GM10847 (cell line): ENCODE measurements around the gene THSD7B.

Experiments
- POLR2A ChIP-seq: IDR thresholded peaks from 2 replicates; pipeline ENCODE4 v1.6.1; 2011; ENCODE audit not compliant: insufficient read length; ENCODE audit errors: extremely low read depth

Gene THSD7B

GRCh38 chr2:137182071-137182470 is 416.7 kb downstream of the THSD7B start:
- TF ChIP-seq POLR2A: no peak

- TF ChIP-seq POLR2A: no peak
Measured at GRCh38 chr2:137183206-137183898, 418.0 kb downstream of the THSD7B start.

- TF ChIP-seq POLR2A: no peak
Measured at GRCh38 chr2:137185378-137186078, 420.2 kb downstream of the THSD7B start.

GRCh38 chr2:137187216-137187615 is 421.9 kb downstream of the THSD7B start:
- no peak for TF ChIP-seq POLR2A

GRCh38 chr2:137190411-137191195 is 425.3 kb downstream of the THSD7B start:
- no peak for TF ChIP-seq POLR2A

- TF ChIP-seq POLR2A: no peak
Measured at GRCh38 chr2:137192366-137193310, 427.3 kb downstream of the THSD7B start.

GRCh38 chr2:137193401-137193800 is 428.1 kb downstream of the THSD7B start:
- no peak for TF ChIP-seq POLR2A

GRCh38 chr2:137194111-137194510 is 428.8 kb downstream of the THSD7B start:
- TF ChIP-seq POLR2A: no peak

- no peak for TF ChIP-seq POLR2A
Measured at GRCh38 chr2:137199751-137200150, 434.4 kb downstream of the THSD7B start.

GRCh38 chr2:137202318-137202717 is 437.0 kb downstream of the THSD7B start:
- no peak for TF ChIP-seq POLR2A

GRCh38 chr2:137205324-137205723 is 440.0 kb downstream of the THSD7B start:
- no peak for TF ChIP-seq POLR2A

- TF ChIP-seq POLR2A: no peak
Measured at GRCh38 chr2:137206069-137206468, 440.7 kb downstream of the THSD7B start.

- no peak for TF ChIP-seq POLR2A
Measured at GRCh38 chr2:137207030-137207429, 441.7 kb downstream of the THSD7B start.

- no peak for TF ChIP-seq POLR2A
Measured at GRCh38 chr2:137208431-137208891, 443.1 kb downstream of the THSD7B start.

- no peak for TF ChIP-seq POLR2A
Measured at GRCh38 chr2:137210039-137210438, 444.7 kb downstream of the THSD7B start.

GRCh38 chr2:137211761-137212160 is 446.4 kb downstream of the THSD7B start:
- TF ChIP-seq POLR2A: no peak
